Body of pancreas (tissue), 4 donors: ENCODE data around the gene COX6B2.

ENCODE experiments used
- CTCF ChIP-seq, 7 experiments: fragments of 450-650 bp in 4 of 7; fragments of 200-600 bp in 3 of 7; sonication (generic) in 3 of 7; IDR thresholded peaks; one replicate each; pipeline ENCODE4 v1.5.1; 2016 to 2019; ENCODE audit warnings: antibody characterized with exemption in 7 of 7
- POLR2A ChIP-seq, 3 donors: fragments of 450-650 bp; IDR thresholded peaks; one replicate each; pipeline ENCODE4 v1.6.1; 2016; ENCODE audit warnings: antibody characterized with exemption in 3 of 3, mild to moderate bottlenecking in 2 of 3

- TF ChIP-seq CTCF (IDR thresholded peaks at IDR 0.05) (no peak), POLR2A (IDR thresholded peaks at IDR 0.05) (no peak)
These were observed 42.7 kb downstream of the COX6B2 start for GRCh38 chr19:55311797-55312196.
